ENCODE results near the gene GAS5. TPM values are rescaled to one million over a fixed set of nuclear protein-coding genes. Genes with fewer than 3 reads are reported as not detected.

The GAS5 gene
- total RNA-seq, 1 experiment from 2014 or later = 112 TPM

DNA sequence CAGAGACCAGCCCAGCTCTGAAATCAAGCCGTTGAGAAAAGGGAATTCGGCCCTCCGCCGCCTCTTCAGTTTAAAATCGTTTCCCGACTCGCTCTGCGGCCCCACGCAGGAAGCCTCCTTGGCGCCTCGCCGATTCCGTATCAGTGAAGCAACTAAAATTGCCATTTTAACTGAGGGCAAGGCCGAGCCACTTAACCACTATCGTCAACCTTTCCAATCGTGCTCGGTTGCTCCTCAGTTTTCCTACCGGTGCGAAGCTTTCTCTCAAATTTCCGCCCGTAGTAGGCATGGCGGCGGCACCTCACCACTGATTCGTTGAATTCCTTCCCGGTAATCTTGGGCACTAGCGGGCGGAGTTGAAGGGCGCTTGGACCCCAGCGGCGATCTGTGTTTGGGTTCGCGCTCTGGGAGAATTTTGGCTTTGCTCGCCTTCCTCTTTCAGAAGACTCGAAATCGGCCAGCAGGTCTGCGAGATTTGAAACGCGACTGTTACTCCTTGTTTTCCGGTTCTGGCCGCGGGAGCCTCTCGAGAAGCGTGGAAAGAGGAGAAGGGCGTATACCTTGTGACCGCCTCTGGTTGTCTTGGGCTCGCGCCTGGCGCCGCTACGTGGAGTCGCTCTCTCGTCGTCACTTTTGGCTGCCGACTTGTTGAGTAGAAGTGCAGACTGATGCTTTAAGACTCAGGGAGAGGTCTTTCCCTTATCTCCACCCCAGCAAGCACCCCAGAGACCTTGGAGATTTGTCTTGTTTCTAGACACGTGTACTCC is 43.3 kb downstream of the GAS5 start, which contains the start of the genes CENPL and DARS2:
Gene CENPL (minus strand): TSS at position 569 of the 767 bp plus-strand sequence. CDS start 13,584 bp downstream, outside the sequence.
Gene DARS2 (plus strand): TSS at position 359 of the 767 bp plus-strand sequence. CDS start 557 bp downstream, outside the sequence.
- peaks cover 86% of the 10 kb centered on the region for H3K79me2 ChIP-seq (ENCODE audit: low read length)

DNA sequence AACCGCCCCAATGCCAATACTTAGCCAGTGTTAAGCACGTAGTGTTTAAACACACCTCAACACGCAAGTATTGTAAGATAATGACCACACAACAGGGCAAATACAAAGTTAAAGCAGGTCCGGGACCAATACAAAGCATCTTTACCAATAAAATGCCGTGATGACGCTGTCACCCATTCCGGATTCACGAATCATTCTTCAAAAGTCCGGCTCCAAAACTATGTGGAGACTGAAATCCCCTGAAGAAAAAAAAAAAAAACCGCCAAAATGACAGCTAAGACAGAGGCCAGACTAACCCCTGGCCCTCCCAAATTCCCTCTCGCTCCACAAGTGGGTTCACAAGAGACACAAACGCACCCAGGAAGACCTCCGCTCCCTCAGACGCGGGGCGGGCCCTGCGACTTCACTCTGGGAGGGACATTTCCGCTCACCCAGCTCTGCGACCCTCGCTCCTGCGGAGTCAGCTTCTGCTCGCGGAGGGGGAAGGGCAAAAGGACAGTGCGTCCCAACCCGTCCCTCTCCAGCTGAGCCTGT is 43.9 kb downstream of the GAS5 start:
- Histone ChIP-seq H3F3A (ENCODE audit: low read length, unreplicated experiment) (no peaks in the 10 kb centered on the region), H4K20me1 (ENCODE audit: low read length) (peaks cover 18% of the 10 kb centered on the region), H2AFZ (ENCODE audit: low read length) (peak overlapping the region; percentile 82), H3K27ac (ENCODE audit: low read length) (peak overlapping the region; percentile 81), H3K36me3 (ENCODE audit: low read depth, low read length) (peaks cover 22% of the 10 kb centered on the region), H3K9me3 (ENCODE audit: low read length) (no peaks in the 10 kb centered on the region), H3K4me3 (ENCODE audit: low read length) (peak overlapping the region; percentile 72), H3K4me2 (ENCODE audit: low read length) (peak overlapping the region; percentile 89), H3K79me2 (ENCODE audit: low read length) (peaks cover 93% of the 10 kb centered on the region), H3K9ac (ENCODE audit: low read length) (peak overlapping the region; percentile 83), H3K9me2 (replicated peaks; ENCODE audit: low read length) (no peaks in the 10 kb centered on the region), H3K27me3 (ENCODE audit: low read length) (no peaks in the 10 kb centered on the region), H3K4me1 (ENCODE audit: insufficient read depth, low read length) (peaks cover 56% of the 10 kb centered on the region)
- ChIA-PET POLR2A (ENCODE audit: unreplicated experiment) (interaction anchor here (0.5 to 1.2 kb wide), 5 partner anchors 8 to 816 kb away, joined by 3 to 12 read pairs (median 4); partner anchors contain the start of gene KLHL20), CTCF (interaction anchor here (0.6 to 2.1 kb wide), 5 partner anchors 109 to 394 kb away, joined by 3 to 7 read pairs (median 4); partner anchors contain the start of gene KLHL20)
- TF ChIP-seq EZH2 (IDR thresholded peaks at IDR 0.05; ENCODE audit: low read length, unreplicated experiment) (no peak), EZH2phosphoT487 (IDR thresholded peaks at IDR 0.05; ENCODE audit: borderline replicate concordance, low read length) (no peak)
- TF ChIP-seq, protein P1, sequence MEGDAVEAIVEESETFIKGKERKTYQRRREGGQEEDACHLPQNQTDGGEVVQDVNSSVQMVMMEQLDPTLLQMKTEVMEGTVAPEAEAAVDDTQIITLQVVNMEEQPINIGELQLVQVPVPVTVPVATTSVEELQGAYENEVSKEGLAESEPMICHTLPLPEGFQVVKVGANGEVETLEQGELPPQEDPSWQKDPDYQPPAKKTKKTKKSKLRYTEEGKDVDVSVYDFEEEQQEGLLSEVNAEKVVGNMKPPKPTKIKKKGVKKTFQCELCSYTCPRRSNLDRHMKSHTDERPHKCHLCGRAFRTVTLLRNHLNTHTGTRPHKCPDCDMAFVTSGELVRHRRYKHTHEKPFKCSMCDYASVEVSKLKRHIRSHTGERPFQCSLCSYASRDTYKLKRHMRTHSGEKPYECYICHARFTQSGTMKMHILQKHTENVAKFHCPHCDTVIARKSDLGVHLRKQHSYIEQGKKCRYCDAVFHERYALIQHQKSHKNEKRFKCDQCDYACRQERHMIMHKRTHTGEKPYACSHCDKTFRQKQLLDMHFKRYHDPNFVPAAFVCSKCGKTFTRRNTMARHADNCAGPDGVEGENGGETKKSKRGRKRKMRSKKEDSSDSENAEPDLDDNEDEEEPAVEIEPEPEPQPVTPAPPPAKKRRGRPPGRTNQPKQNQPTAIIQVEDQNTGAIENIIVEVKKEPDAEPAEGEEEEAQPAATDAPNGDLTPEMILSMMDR (conservative IDR thresholded peaks at IDR 0.05; ENCODE audit: low read depth, low read length) = no peak
- DNase-seq (no peak), ATAC-seq (no peak; the same call in 1 of the 2 replicates)
- intact Hi-C loops (cut with micrococcal nuclease) = loop anchor here (1.0 to 5.0 kb wide), 8 partner anchors 44 to 1078 kb away; partner anchors contain the start of genes KLHL20, PRDX6 and ZBTB37
- no TSS peak for BruUV-seq (replicated peaks)

More for the DNA sequence above, 43.3 kb downstream of the GAS5 start, which contains the start of the genes CENPL and DARS2:
- Histone ChIP-seq H3K9me3 (ENCODE audit: low read length) (no peaks in the 10 kb centered on the region), H3K27me3 (ENCODE audit: low read length) (no peaks in the 10 kb centered on the region), H4K20me1 (ENCODE audit: low read length) (peaks cover 18% of the 10 kb centered on the region), H3K9me2 (replicated peaks; ENCODE audit: low read length) (no peaks in the 10 kb centered on the region), H3K36me3 (ENCODE audit: low read depth, low read length) (peaks cover 16% of the 10 kb centered on the region; the same call in 1 of the 2 replicates), H3F3A (ENCODE audit: low read length, unreplicated experiment) (no peaks in the 10 kb centered on the region), H2AFZ (ENCODE audit: low read length) (peak within 1 kb of the TSS; percentile 82), H3K9ac (ENCODE audit: low read length) (peak within 1 kb of the TSS; percentile 83), H3K4me2 (ENCODE audit: low read length) (peak within 1 kb of the TSS; percentile 89), H3K4me3 (ENCODE audit: low read length) (peak within 1 kb of the TSS; percentile 72), H3K27ac (ENCODE audit: low read length) (peak within 1 kb of the TSS; percentile 81), H3K4me1 (ENCODE audit: insufficient read depth, low read length) (peaks cover 56% of the 10 kb centered on the region)
- TF ChIP-seq EZH2phosphoT487 (IDR thresholded peaks at IDR 0.05; ENCODE audit: borderline replicate concordance, low read length) = no peak
- no peak for TF ChIP-seq EZH2 (IDR thresholded peaks at IDR 0.05; ENCODE audit: low read length, unreplicated experiment)
- TF ChIP-seq, protein P1 (conservative IDR thresholded peaks at IDR 0.05; ENCODE audit: low read depth, low read length) = no peak
- CTCF ChIA-PET = interaction anchor here (0.6 to 2.1 kb wide), 6 partner anchors 110 to 395 kb away, joined by 3 to 7 read pairs (median 4); partner anchors contain the start of gene KLHL20
- BruUV-seq (replicated peaks) = TSS peak; percentile 90
- peak; percentile 88 for ATAC-seq
- intact Hi-C loops (cut with micrococcal nuclease) = loop anchor here (1.0 to 5.0 kb wide), 8 partner anchors 44 to 1078 kb away; partner anchors contain the start of genes KLHL20, PRDX6 and ZBTB37
- peak; percentile 100 for DNase-seq
- POLR2A ChIA-PET (ENCODE audit: unreplicated experiment) = interaction anchor here (0.5 to 1.2 kb wide), 5 partner anchors 9 to 817 kb away, joined by 3 to 12 read pairs (median 4); partner anchors contain the start of gene KLHL20

Data from PC-3 (cell line).